ENCODE measurements around the gene HMGCS1.

DNA sequence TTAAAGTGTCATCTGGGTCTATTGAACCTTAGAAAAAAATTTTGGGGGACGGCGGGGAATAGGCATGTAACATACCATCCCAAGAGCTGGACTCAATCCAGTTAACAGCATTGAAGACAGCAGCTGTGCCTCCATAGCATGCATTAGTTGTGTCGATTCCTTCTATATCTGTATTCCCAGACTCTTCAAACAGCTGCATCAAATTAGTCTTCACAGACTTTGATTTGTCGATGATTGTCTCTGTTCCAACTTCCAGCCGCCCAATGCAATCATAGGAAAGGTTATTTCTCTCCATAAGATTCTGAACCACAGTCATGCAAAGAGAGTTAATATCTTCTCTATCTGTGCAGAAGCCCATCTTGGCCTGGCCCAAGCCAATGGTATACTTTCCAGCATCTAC, 14.8 kb downstream of the HMGCS1 start:
- TF ChIP-seq, protein P1, sequence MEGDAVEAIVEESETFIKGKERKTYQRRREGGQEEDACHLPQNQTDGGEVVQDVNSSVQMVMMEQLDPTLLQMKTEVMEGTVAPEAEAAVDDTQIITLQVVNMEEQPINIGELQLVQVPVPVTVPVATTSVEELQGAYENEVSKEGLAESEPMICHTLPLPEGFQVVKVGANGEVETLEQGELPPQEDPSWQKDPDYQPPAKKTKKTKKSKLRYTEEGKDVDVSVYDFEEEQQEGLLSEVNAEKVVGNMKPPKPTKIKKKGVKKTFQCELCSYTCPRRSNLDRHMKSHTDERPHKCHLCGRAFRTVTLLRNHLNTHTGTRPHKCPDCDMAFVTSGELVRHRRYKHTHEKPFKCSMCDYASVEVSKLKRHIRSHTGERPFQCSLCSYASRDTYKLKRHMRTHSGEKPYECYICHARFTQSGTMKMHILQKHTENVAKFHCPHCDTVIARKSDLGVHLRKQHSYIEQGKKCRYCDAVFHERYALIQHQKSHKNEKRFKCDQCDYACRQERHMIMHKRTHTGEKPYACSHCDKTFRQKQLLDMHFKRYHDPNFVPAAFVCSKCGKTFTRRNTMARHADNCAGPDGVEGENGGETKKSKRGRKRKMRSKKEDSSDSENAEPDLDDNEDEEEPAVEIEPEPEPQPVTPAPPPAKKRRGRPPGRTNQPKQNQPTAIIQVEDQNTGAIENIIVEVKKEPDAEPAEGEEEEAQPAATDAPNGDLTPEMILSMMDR (IDR thresholded peaks at IDR 0.05) = no peak
- no peak for TF ChIP-seq POLR2A (IDR thresholded peaks at IDR 0.05)
